GM12878 (cell line): Measurements from ENCODE around the gene USH1G. TPM values are rescaled to one million over a fixed set of nuclear protein-coding genes. Genes with fewer than 3 reads are reported as not detected.

ENCODE experiments used
- ATAC-seq: fragments of 200-7000 bp; cut with Tn5 transposase; 3 replicates; pipeline ENCODE4 v1.9.1; 2020; ENCODE audit warnings: mild to moderate bottlenecking, moderate library complexity
- BruUV-seq: library from RNA; stranded (reverse); fragments of 400-500 nt; replicated peaks from 2 replicates; lab custom pipeline; 2021; lab: Mats Ljungman, UMichigan
- CTCF ChIA-PET: fragments of 300-600 bp; sonication (Branson Sonifier 250); formaldehyde crosslinking; extraction: SDS; loops from one replicate; lab custom pipeline; 2021; ENCODE audit warnings: inconsistent platforms; lab: Yijun Ruan, JAX
- POLR2A ChIA-PET: fragments of 350-600 bp; formaldehyde crosslinking; extraction: SDS; loops from one replicate; lab custom pipeline; 2021; ENCODE audit warnings: inconsistent platforms; lab: Charles Lee
- RAD21 ChIA-PET: fragments of 300-600 bp; sonication (Branson Sonifier 250); formaldehyde crosslinking; loops from one replicate; lab custom pipeline; 2023; ENCODE audit warnings: antibody characterized with exemption; ENCODE audit not compliant: unreplicated experiment; lab: Charles Lee
- SMC1A ChIA-PET: fragments of 300-600 bp; sonication (Branson Sonifier 250); formaldehyde crosslinking; loops from one replicate; lab custom pipeline; 2023; ENCODE audit not compliant: unreplicated experiment, uncharacterized antibody; lab: Charles Lee
- DNase-seq: peaks from one replicate; pipeline ENCODE4 v3.0.0-alpha.2; 2011; ENCODE audit warnings: low read depth, low spot score
- FAIRE-seq: peaks from 3 replicates; lab custom pipeline; 2011; peaks lifted over from hg19 to GRCh38; lab: Jason Lieb, UNC
- H2AFZ ChIP-seq: 2 replicates; pipeline ENCODE4 v1.6.0; 2011; ENCODE audit warnings: low read depth, low read length, control low read depth; ENCODE audit not compliant: control insufficient read depth
- H3K27ac ChIP-seq: 2 replicates; pipeline ENCODE4 v1.5.1; 2011; ENCODE audit warnings: control low read depth; ENCODE audit not compliant: control insufficient read depth, insufficient read depth
- H3K27me3 ChIP-seq, 2 experiments: replicated peaks in 1 of 2; 2 replicates each; pipeline versions ENCODE4 v1.6.0 to v1.6.1; 2011; ENCODE audit warnings: low read length in 1 of 2; ENCODE audit not compliant: control insufficient read depth in 2 of 2, insufficient read depth in 2 of 2
- H3K36me3 ChIP-seq, 2 experiments: 2 replicates each; pipeline ENCODE4 v1.5.1; 2011; ENCODE audit warnings: low read length in 1 of 2; ENCODE audit not compliant: control insufficient read depth in 2 of 2, insufficient read depth in 2 of 2
- H3K4me1 ChIP-seq: 2 replicates; pipeline ENCODE4 v1.6.1; 2011; ENCODE audit warnings: mild to moderate bottlenecking, low read length, moderate library complexity, mixed read lengths; ENCODE audit not compliant: control insufficient read depth, insufficient read depth
- H3K4me2 ChIP-seq: 2 replicates; pipeline ENCODE4 v1.6.0; 2011; ENCODE audit warnings: control low read depth; ENCODE audit not compliant: control insufficient read depth, insufficient read depth
- H3K4me3 ChIP-seq: fragments of 200-600 bp; sonication (generic); 2 replicates; pipeline ENCODE4 v1.5.1; 2016
- H3K79me2 ChIP-seq: 2 replicates; pipeline ENCODE4 v1.6.0; 2011; ENCODE audit warnings: low read length; ENCODE audit not compliant: control insufficient read depth, insufficient read depth
- H3K9ac ChIP-seq: 2 replicates; pipeline ENCODE4 v1.8.0; 2011; ENCODE audit warnings: low read length, control low read depth, mixed read lengths; ENCODE audit not compliant: control insufficient read depth, insufficient read depth
- H3K9me3 ChIP-seq: replicated peaks from 3 replicates; pipeline ENCODE4 v1.5.1; 2011; ENCODE audit warnings: mild to moderate bottlenecking, low read length; ENCODE audit not compliant: control insufficient read depth, insufficient read depth
- H4K20me1 ChIP-seq: 2 replicates; pipeline ENCODE4 v1.6.0; 2011; ENCODE audit not compliant: control insufficient read depth, insufficient read depth
- ATF2 ChIP-seq: IDR thresholded peaks from 2 replicates; pipeline ENCODE4 v1.6.1; 2012; ENCODE audit warnings: low read length, inconsistent platforms
- BMI1 ChIP-seq: fragments of 450-650 bp; IDR thresholded peaks from 2 replicates; pipeline ENCODE4 v1.6.1; 2016; ENCODE audit warnings: mild to moderate bottlenecking, moderate library complexity, borderline replicate concordance
- CEBPB ChIP-seq, 2 experiments: fragments of 150-350 bp in 1 of 2; IDR thresholded peaks; 2 replicates each; pipeline ENCODE4 v1.6.1; 2012 to 2014; ENCODE audit warnings: low read depth in 2 of 2, low read length in 2 of 2, borderline replicate concordance in 1 of 2, inconsistent platforms in 1 of 2
- JUND ChIP-seq: IDR thresholded peaks from 2 replicates; pipeline ENCODE4 v1.6.1; 2012; ENCODE audit warnings: low read depth, mild to moderate bottlenecking, low read length, improper control_type of control experiment, moderate library complexity
- NR2C2 ChIP-seq: IDR thresholded peaks from 2 replicates; pipeline ENCODE4 v1.6.1; 2011; ENCODE audit warnings: borderline replicate concordance, low read depth; ENCODE audit not compliant: control insufficient read depth, insufficient read length
- PRDM15 ChIP-seq: fragments of 450-650 bp; formaldehyde crosslinking; IDR thresholded peaks from 2 replicates; pipeline ENCODE4 v1.4.0; 2020; ENCODE audit warnings: mild to moderate bottlenecking, moderate library complexity
- TAF1 ChIP-seq: IDR thresholded peaks from 2 replicates; pipeline ENCODE4 v1.6.1; 2011; ENCODE audit warnings: mild to moderate bottlenecking, low read depth, low read length, borderline replicate concordance
- TBL1XR1 ChIP-seq: IDR thresholded peaks from 2 replicates; pipeline ENCODE4 v1.6.1; 2012; ENCODE audit warnings: low read depth, low read length, improper control_type of control experiment
- ZNF384 ChIP-seq: IDR thresholded peaks from 2 replicates; pipeline ENCODE4 v1.6.1; 2012; ENCODE audit warnings: low read depth, mild to moderate bottlenecking, low read length, improper control_type of control experiment, borderline replicate concordance
- WGBS: methylation state at CpG from one replicate; pipeline ENCODE4 v1.1.6; 2016; ENCODE audit warnings: low lambda C conversion rate; ENCODE audit not compliant: insufficient replicate concordance, insufficient coverage; ENCODE audit errors: missing lambda C conversion rate; 5-methylcytosine and 5-hydroxymethylcytosine counted together
- in situ Hi-C: fragments of 300-500 bp; cut with MboI; formaldehyde crosslinking; loops from 9 replicates; pipeline ENCODE4 v1.14.3; 2018; ENCODE audit warnings: mixed read lengths
- intact Hi-C: fragments of 100-400 bp; cut with micrococcal nuclease; formaldehyde crosslinking; loops from one replicate; pipeline ENCODE4 v1.14.2; 2022; ENCODE audit not compliant: unreplicated experiment
- polyA plus RNA-seq, 11 experiments: library from polyadenylated mRNA; depleted of rRNA in 4 of 11; unstranded in 6 of 11; stranded (reverse) in 5 of 11; fragments of >200 nt; fragmentation: Nextera tagmentation in 4 of 11; fragmentation: Illumina TruSeq in 1 of 11; extraction: Ambion mirVana in 4 of 11; extraction: Trizol in 1 of 11; gene quantifications; 1 replicate in 1 of 11; 2 replicates in 10 of 11; pipeline versions ENCODE4 v1.2.1 to v1.2.3, GENCODE V29; 2011 to 2016; ENCODE audit warnings: inconsistent platforms in 2 of 11, missing spikeins in 2 of 11, low read depth in 1 of 11
- total RNA-seq, 4 experiments: library from RNA; depleted of rRNA in 3 of 4; stranded (reverse); fragments of >200 nt in 3 of 4; fragmentation: Illumina TruSeq in 1 of 4; extraction: Trizol in 1 of 4; gene quantifications; 2 replicates each; pipeline versions ENCODE4 v1.2.1 to v1.2.3, GENCODE V29; 2013 to 2021

Gene USH1G
- total and polyA plus RNA-seq, 10 of the 15 experiments (the other 5 are each of a cell fraction or from before 2014, with no cell fraction given): 0.05 to 0.62 (median 0.09) TPM; not detected in 7

DNA sequence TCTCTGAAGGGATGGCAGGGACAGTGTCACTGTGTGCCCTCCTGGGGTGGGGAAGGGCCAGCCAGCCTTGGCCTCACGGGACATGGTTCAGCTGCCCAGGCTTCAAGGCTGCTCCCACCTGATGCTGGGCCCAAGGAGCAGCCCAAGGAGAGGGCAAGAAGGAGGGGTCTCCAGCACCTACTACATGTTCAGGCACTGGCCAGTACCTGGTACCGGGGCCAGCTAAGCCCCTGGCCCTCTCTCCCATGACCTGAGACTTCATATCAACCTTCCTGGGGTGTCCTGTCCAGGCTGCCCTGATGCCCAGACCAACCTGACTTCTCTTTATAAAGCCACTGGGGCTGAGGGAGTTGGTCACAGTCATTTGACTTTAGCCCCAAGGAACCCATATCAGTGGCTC lies 1.3 kb downstream of the USH1G start:
- Histone ChIP-seq H3K27ac (no peak overlapping the region), H3K4me2 (no peak overlapping the region), H3K79me2 (no peaks in the 10 kb centered on the region), H3K4me3 (no peak overlapping the region), H3K27me3 (peaks cover 11 to 16% of the 10 kb centered on the region in 2 experiments), H3K9me3 (no peaks in the 10 kb centered on the region), H4K20me1 (no peaks in the 10 kb centered on the region), H3K9ac (no peak overlapping the region), H3K36me3 (no peaks in the 10 kb centered on the region), H2AFZ (no peak overlapping the region), H3K4me1 (no peaks in the 10 kb centered on the region)
- intact Hi-C loops: no loop called here
- ChIA-PET RAD21 (interaction anchor here (8.1 kb wide), 1 partner anchor 39 kb away, joined by 73 read pairs; no protein-coding TSS in a partner anchor), SMC1A (no interaction called here), CTCF (interaction anchor here (12.6 kb wide), 1 partner anchor 35 kb away, joined by 274 read pairs; no protein-coding TSS in a partner anchor), POLR2A (no interaction called here)
- FAIRE-seq (no peak), ATAC-seq (no peak), DNase-seq (no peak)
- no peak for TF ChIP-seq TBL1XR1
- no peak for TF ChIP-seq BMI1
- no peak for TF ChIP-seq ZNF384
- no peak for TF ChIP-seq NR2C2
- TF ChIP-seq ATF2: no peak
- TF ChIP-seq TAF1: no peak
- TF ChIP-seq CEBPB (IDR thresholded peaks at IDR 0.05; ENCODE audit: borderline replicate concordance in 1 of 2, low read depth in 2 of 2, low read length in 2 of 2): no peak
- TF ChIP-seq JUND: no peak
- no peak for TF ChIP-seq PRDM15 (CRISPR knock-in tag)
- BruUV-seq: no TSS peak
- in situ Hi-C loops: loop anchor here (5.0 kb wide), 1 partner anchor 36 kb away; no protein-coding TSS in a partner anchor
- WGBS: 25% methylated on average over 2 of the region's 2 CpGs
